CD4-positive, CD25-positive, alpha-beta regulatory T cell (primary cell): Measurements from ENCODE around the gene CAPN10. TPM values are rescaled to one million over a fixed set of nuclear protein-coding genes. Genes with fewer than 3 reads are reported as not detected.
A peak's percentile ranks its signal among the peaks of the same experiment; 100 is the strongest.
"Not testable (repeated sequence)": the region's sequence is repeated elsewhere in the genome, so short reads cannot be mapped to it uniquely, and the experiment has no call there.

Source experiments
- ATAC-seq, 2 donors: fragments of 150-1000 bp; cut with Tn5 transposase; one replicate each; pipeline ENCODE4 v1.10.0; 2021; ENCODE audit warnings: low read depth in 2 of 2, moderate number of reproducible peaks in 2 of 2, moderate library complexity in 1 of 2
- DNase-seq, 3 donors: peaks; one replicate each; pipeline versions ENCODE4 v3.0.0 to v3.0.0-alpha.2; 2012 to 2022; ENCODE audit warnings: mixed read lengths in 1 of 3
- H3K27ac ChIP-seq: one replicate; pipeline ENCODE4 v1.7.0; 2013; ENCODE audit warnings: mild to moderate bottlenecking, low read length; ENCODE audit not compliant: insufficient read depth, poor library complexity, severe bottlenecking
- H3K27me3 ChIP-seq: one replicate; pipeline ENCODE4 v1.7.0; 2013; ENCODE audit warnings: low read length; ENCODE audit not compliant: control insufficient read depth, insufficient read depth
- H3K36me3 ChIP-seq: one replicate; pipeline ENCODE4 v1.7.0; 2013; ENCODE audit warnings: mild to moderate bottlenecking, low read length, moderate library complexity; ENCODE audit not compliant: control insufficient read depth, insufficient read depth
- H3K4me1 ChIP-seq: 2 replicates; pipeline ENCODE4 v1.7.0; 2013; ENCODE audit warnings: mild to moderate bottlenecking, low read length; ENCODE audit not compliant: insufficient read depth, control insufficient read depth, poor library complexity, severe bottlenecking
- H3K4me3 ChIP-seq: one replicate; pipeline ENCODE4 v1.7.0; 2013; ENCODE audit warnings: low read depth, mild to moderate bottlenecking, low read length, moderate library complexity
- H3K9me3 ChIP-seq, 2 experiments: 1 replicate in 1 of 2; 2 replicates in 1 of 2; pipeline ENCODE4 v1.7.0; 2013; ENCODE audit warnings: low read length in 2 of 2, mild to moderate bottlenecking in 1 of 2, moderate library complexity in 1 of 2; ENCODE audit not compliant: control insufficient read depth in 2 of 2
- H3K27ac Mint-ChIP-seq, 3 donors: one replicate each; pipeline ENCODE4 v1.8.0; 2020 to 2022; ENCODE audit warnings: mild to moderate bottlenecking in 3 of 3, mixed read lengths in 3 of 3, moderate library complexity in 2 of 3
- H3K27me3 Mint-ChIP-seq: one replicate; pipeline ENCODE4 v1.8.0; 2022; ENCODE audit warnings: mild to moderate bottlenecking, mixed read lengths
- H3K36me3 Mint-ChIP-seq: one replicate; pipeline ENCODE4 v1.8.0; 2020; ENCODE audit warnings: mixed read lengths
- H3K4me1 Mint-ChIP-seq, 4 donors: one replicate each; pipeline ENCODE4 v1.8.0; 2020 to 2022; ENCODE audit warnings: mixed read lengths in 4 of 4, mild to moderate bottlenecking in 1 of 4
- H3K4me3 Mint-ChIP-seq, 4 donors: one replicate each; pipeline ENCODE4 v1.8.0; 2020 to 2022; ENCODE audit warnings: mild to moderate bottlenecking in 4 of 4, mixed read lengths in 4 of 4, moderate library complexity in 3 of 4
- H3K9me3 Mint-ChIP-seq, 7 donors: one replicate each; pipeline ENCODE4 v1.8.0; 2020 to 2022; ENCODE audit warnings: mixed read lengths in 7 of 7, mild to moderate bottlenecking in 3 of 7, moderate library complexity in 2 of 7
- polyA plus RNA-seq, 4 donors: library from polyadenylated mRNA; unstranded; fragments of 300-500 nt; fragmentation: Illumina TruSeq; gene quantifications; one replicate each; pipeline ENCODE4 v1.2.3, GENCODE V29; 2021
- total RNA-seq: library from RNA; stranded (reverse); gene quantifications from one replicate; pipeline ENCODE4 v1.2.3, GENCODE V29; 2022

CAPN10 gene
- total and polyA plus RNA-seq, 5 donors from 2014 or later = 6.8 to 64.6 (median 7.8) TPM

GRCh38 chr2:240611601-240612210 lies 25.2 kb downstream of the CAPN10 start:
- no peaks in the 10 kb centered on the region for H3K9me3 ChIP-seq
- H3K4me3 ChIP-seq = no peak overlapping the region
- no peak overlapping the region for H3K27ac ChIP-seq
- DNase-seq (peak in 1 of 3 donors; percentile 31), ATAC-seq (no peak)
- H3K9me3 Mint-ChIP-seq = peaks cover 0 to 1% (median 0%) of the 10 kb centered on the region in 7 donors
- peaks cover 9% of the 10 kb centered on the region for H3K36me3 Mint-ChIP-seq
- peak overlapping the region in 1 of 3 donors; percentile 3 for H3K27ac Mint-ChIP-seq
- peaks cover 8 to 11% (median 9%) of the 10 kb centered on the region in 4 donors for H3K4me1 Mint-ChIP-seq
- H3K4me1 ChIP-seq = peaks cover 4% of the 10 kb centered on the region
- no peak overlapping the region for H3K4me3 Mint-ChIP-seq
- H3K27me3 Mint-ChIP-seq = no peaks in the 10 kb centered on the region
- H3K36me3 ChIP-seq = no peaks in the 10 kb centered on the region
- no peaks in the 10 kb centered on the region for H3K27me3 ChIP-seq

GRCh38 chr2:240613781-240614180 lies 27.2 kb downstream of the CAPN10 start:
- H3K36me3 Mint-ChIP-seq = peaks cover 10% of the 10 kb centered on the region
- ATAC-seq (no peak), DNase-seq (no peak)
- H3K9me3 ChIP-seq = no peaks in the 10 kb centered on the region
- H3K27me3 Mint-ChIP-seq = no peaks in the 10 kb centered on the region
- H3K27me3 ChIP-seq = no peaks in the 10 kb centered on the region
- no peaks in the 10 kb centered on the region for H3K36me3 ChIP-seq
- H3K4me3 ChIP-seq = no peak overlapping the region
- H3K9me3 Mint-ChIP-seq = peaks cover 0 to 7% (median 2%) of the 10 kb centered on the region in 7 donors
- no peak overlapping the region for H3K27ac ChIP-seq
- no peak overlapping the region for H3K4me3 Mint-ChIP-seq
- H3K4me1 Mint-ChIP-seq = peaks cover 8 to 11% (median 9%) of the 10 kb centered on the region in 4 donors
- no peak overlapping the region for H3K27ac Mint-ChIP-seq
- peaks cover 4% of the 10 kb centered on the region for H3K4me1 ChIP-seq

- DNase-seq (no peak), ATAC-seq (no peak)
- H3K4me1 ChIP-seq = peaks cover 4% of the 10 kb centered on the region
- no peaks in the 10 kb centered on the region for H3K36me3 ChIP-seq
- peaks cover 8 to 11% (median 9%) of the 10 kb centered on the region in 4 donors for H3K4me1 Mint-ChIP-seq
- no peak overlapping the region for H3K27ac ChIP-seq
- H3K4me3 Mint-ChIP-seq = no peak overlapping the region
- no peak overlapping the region for H3K4me3 ChIP-seq
- no peaks in the 10 kb centered on the region for H3K27me3 ChIP-seq
- H3K36me3 Mint-ChIP-seq = peaks cover 13% of the 10 kb centered on the region
- no peaks in the 10 kb centered on the region for H3K9me3 ChIP-seq
- H3K27me3 Mint-ChIP-seq = no peaks in the 10 kb centered on the region
- H3K9me3 Mint-ChIP-seq = peaks cover 0 to 7% (median 2%) of the 10 kb centered on the region in 7 donors
- H3K27ac Mint-ChIP-seq = no peak overlapping the region
These were observed 27.9 kb downstream of the CAPN10 start for GRCh38 chr2:240614391-240614790.

- peaks cover 8 to 11% (median 10%) of the 10 kb centered on the region in 4 donors for H3K4me1 Mint-ChIP-seq
- H3K36me3 Mint-ChIP-seq = peaks cover 13% of the 10 kb centered on the region
- Histone ChIP-seq H3K4me3 (no peak overlapping the region), H3K9me3 (no peaks in the 10 kb centered on the region), H3K4me1 (peaks cover 8% of the 10 kb centered on the region), H3K36me3 (no peaks in the 10 kb centered on the region), H3K27me3 (no peaks in the 10 kb centered on the region), H3K27ac (no peak overlapping the region)
- H3K27ac Mint-ChIP-seq = no peak overlapping the region
- ATAC-seq (no peak), DNase-seq (no peak)
- no peak overlapping the region for H3K4me3 Mint-ChIP-seq
- peaks cover 0 to 7% (median 2%) of the 10 kb centered on the region in 7 donors for H3K9me3 Mint-ChIP-seq
- no peaks in the 10 kb centered on the region for H3K27me3 Mint-ChIP-seq
These were observed 28.9 kb downstream of the CAPN10 start for GRCh38 chr2:240615396-240615795.

GRCh38 chr2:240615820-240616547 lies 29.4 kb downstream of the CAPN10 start:
- Histone ChIP-seq H3K27ac (no peak overlapping the region), H3K27me3 (no peaks in the 10 kb centered on the region), H3K4me3 (no peak overlapping the region), H3K36me3 (no peaks in the 10 kb centered on the region), H3K9me3 (no peaks in the 10 kb centered on the region), H3K4me1 (peaks cover 14% of the 10 kb centered on the region)
- Mint-ChIP-seq H3K27ac (no peak overlapping the region), H3K27me3 (no peaks in the 10 kb centered on the region), H3K4me1 (peaks cover 8 to 11% (median 9%) of the 10 kb centered on the region in 4 donors), H3K36me3 (peaks cover 13% of the 10 kb centered on the region), H3K9me3 (peaks cover 0 to 7% (median 2%) of the 10 kb centered on the region in 7 donors), H3K4me3 (no peak overlapping the region)
- DNase-seq (no peak), ATAC-seq (no peak)

- not testable (repeated sequence) for ATAC-seq, H3K36me3 ChIP-seq, H3K27ac ChIP-seq, H3K27me3 ChIP-seq, H3K36me3 Mint-ChIP-seq, H3K27ac Mint-ChIP-seq, H3K9me3 Mint-ChIP-seq, H3K9me3 ChIP-seq, H3K4me3 ChIP-seq, H3K27me3 Mint-ChIP-seq, H3K4me3 Mint-ChIP-seq
- peaks cover 20% of the 10 kb centered on the region for H3K4me1 ChIP-seq
- DNase-seq = peak in 1 of 3 donors; percentile 10
- H3K4me1 Mint-ChIP-seq = peaks cover 0 to 11% (median 9%) of the 10 kb centered on the region in 4 donors
These were observed 30.5 kb downstream of the CAPN10 start for GRCh38 chr2:240616860-240617666.

- no peak overlapping the region for H3K27ac ChIP-seq
- no peak overlapping the region for H3K27ac Mint-ChIP-seq
- H3K9me3 ChIP-seq = no peaks in the 10 kb centered on the region
- H3K4me1 ChIP-seq = peaks cover 37% of the 10 kb centered on the region
- H3K27me3 ChIP-seq = no peaks in the 10 kb centered on the region
- no peak overlapping the region for H3K4me3 Mint-ChIP-seq
- H3K9me3 Mint-ChIP-seq = peaks cover 0 to 7% (median 2%) of the 10 kb centered on the region in 7 donors
- DNase-seq (no peak), ATAC-seq (no peak)
- no peaks in the 10 kb centered on the region for H3K36me3 ChIP-seq
- no peak overlapping the region for H3K4me3 ChIP-seq
- H3K4me1 Mint-ChIP-seq = peaks cover 0 to 22% (median 17%) of the 10 kb centered on the region in 4 donors
- H3K27me3 Mint-ChIP-seq = no peaks in the 10 kb centered on the region
- peaks cover 7% of the 10 kb centered on the region for H3K36me3 Mint-ChIP-seq
These were observed 32.2 kb downstream of the CAPN10 start for GRCh38 chr2:240618776-240619175.
